ENCODE results near the gene OSM.

Gene OSM

GRCh38 chr22:30297276-30297990 is 30.8 kb upstream of the OSM start:
- no peak for DNase-seq

GRCh38 chr22:30296833-30297232 is 30.2 kb upstream of the OSM start:
- no peak for DNase-seq

DNA sequence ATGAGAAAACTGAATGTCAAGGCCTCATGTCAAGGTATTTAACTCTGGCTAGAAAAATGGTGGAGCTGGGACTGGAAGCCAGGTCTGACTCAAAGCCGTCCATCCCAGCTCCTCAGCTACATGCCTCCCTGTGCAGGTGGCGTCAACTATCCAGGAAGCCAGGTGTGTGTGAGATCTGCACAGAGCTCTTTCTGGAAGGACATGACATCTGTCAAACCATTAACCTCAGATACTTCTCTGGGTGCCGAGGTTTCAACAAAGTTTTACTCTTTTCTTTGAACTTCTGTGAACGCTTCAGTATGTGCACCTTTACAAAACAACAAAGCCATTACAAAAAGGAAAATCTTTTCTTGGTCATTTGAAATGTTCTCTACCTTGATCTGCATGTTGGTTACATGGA is 29.7 kb upstream of the OSM start:
- DNase-seq, result no peak

DNA sequence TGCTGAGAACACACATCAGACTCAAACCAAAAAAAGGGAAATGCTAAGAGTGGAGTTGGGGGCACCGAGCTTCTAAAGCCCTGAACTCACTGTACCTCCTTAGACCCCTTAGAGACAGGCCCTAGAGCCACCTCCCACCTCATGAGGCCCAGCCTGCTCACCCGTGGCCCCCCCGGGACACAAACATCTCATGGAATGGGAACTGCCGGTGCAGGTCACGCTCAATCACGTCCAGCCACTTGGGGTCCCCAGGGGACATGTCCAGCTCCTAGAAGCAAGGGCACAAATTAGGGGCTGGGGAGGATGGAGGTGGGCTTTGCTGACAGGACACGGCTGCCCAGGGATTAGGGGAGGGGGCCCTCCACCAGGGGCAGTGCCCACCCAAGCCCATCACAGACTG is 28.9 kb upstream of the OSM start:
- no peak for DNase-seq

GRCh38 chr22:30294830-30295229 is 28.2 kb upstream of the OSM start:
- DNase-seq, result no peak

DNA sequence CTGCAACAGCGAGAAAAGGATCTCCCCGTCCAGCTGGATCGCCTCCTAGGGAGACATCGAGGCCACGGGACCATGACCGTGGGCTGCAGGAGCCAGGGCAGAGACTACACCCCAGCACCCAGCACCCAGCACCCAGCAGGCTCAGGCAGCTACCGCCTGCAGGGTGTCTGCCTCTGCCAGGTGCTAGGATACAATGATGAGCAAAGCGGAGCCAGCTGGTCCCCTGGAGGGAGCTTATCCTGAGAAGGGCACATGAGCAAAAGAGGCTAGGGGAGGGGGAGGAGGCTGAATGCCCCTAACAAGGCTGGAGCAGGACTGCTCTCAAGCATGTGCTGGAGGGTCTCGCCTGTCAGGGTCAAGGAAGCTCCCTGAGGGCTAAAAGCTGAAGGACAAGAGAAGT is 27.4 kb upstream of the OSM start:
- DNase-seq, result no peak

DNA sequence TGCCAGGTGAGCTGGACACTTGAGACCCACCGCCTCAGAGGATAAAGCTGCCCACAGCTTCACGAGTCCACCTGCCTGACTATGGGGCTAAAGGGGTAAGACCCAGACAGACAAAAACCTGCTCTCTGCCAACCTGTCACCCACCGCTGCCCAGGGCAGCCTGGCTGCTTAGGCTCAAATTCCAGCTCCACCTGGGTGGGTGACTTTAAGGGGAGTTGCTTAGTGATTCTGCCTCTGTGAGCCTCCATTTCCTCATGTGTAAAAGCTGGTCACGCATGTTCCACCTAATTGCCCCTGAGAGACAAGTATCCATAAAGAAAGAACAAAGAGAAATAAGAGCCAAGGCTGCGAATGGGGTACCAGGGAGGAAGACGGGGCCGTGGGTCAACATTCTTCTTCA is 26.4 kb upstream of the OSM start:
- no peak for DNase-seq

DNA sequence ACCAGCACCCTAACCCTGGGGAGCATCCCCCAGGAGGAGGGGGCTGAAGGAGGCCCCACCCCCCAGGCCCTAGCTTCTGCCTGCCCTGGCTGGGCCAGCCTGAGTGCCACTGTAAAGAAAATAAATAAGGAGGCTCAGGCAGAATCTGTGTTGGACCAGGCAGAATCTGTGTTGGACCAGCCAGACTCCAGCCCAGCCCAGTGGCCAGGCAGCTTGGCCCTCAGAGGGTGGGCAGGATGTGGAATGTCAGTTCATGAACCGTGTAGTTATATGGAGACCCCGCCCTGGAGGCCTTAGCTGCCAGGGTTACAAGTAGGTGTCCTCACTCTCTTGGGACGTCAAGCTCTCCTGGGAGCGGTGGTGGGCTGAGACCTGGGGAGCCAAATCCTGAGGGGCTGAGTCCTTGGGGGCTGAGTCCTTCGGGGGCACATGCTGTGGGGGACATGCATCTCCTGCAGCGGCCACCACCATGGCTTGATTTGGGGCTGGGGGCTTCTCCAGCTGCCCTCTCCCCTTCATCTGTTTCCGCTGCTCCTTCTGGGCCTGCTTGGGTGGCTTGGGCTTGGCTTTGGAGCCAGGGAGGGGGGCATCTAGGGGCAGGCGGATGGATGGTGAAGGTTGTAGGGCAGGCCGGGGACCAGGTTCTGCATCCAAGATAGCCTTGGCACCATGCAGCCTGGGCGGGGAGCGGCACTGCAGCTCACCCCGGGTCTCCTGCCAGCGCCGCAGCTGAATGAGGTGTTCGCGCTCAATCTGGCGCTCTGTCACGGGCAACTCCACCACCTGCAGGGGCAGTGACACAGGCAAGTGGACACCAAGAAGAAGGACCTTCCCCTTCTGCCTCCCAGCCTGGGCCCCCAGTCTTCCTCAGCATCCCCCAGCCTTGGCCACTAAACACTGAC is 25.7 kb upstream of the OSM start:
- DNase-seq, result no peak

GRCh38 chr22:30291058-30291892 is 24.6 kb upstream of the OSM start:
- DNase-seq, result no peak

- DNase-seq, result no peak
Observed at GRCh38 chr22:30290342-30291057, 23.8 kb upstream of the OSM start.

GRCh38 chr22:30289980-30290313 is 23.3 kb upstream of the OSM start:
- DNase-seq, result no peak

GRCh38 chr22:30289141-30289979 is 22.7 kb upstream of the OSM start, which contains the start of gene CASTOR1:
Gene CASTOR1, minus strand, starts transcription at chr22:30289505. Its CDS starts 8 bp downstream, at chr22:30289497.
- peak; percentile 96 for DNase-seq

DNA sequence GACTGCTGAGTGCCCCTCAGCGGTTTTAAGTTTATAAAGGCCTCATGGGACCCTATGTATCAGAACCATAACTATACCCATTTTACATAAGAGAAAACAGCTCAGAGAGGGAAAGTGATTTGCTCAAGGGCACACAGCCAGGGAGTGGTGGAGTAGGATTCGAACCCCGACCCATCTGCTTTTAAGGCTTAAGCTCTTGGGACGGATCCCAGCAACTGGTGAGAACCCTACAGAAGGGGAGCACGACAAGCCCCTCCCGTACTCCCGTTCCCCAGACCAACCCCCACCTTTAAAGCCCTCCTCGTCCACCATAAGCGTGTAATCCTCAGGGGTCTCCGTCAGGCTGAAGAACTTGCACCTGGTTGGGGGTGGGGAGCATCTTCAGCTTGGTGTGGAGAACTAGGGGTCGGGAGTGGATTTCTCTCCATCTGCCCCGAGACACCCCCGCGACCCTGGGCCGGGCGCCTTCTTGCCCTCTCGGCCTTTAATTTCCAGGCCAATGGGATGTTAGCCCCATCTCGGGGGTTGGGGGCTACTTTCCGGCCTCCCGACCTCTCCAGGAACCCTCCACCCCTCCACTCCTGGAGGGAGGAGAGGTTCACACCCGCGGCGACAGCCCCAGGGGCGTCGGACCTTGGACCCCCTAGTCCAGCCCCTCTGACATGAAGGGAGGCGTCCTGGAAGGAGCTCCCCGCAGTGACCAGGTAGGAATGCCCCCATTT is 21.9 kb upstream of the OSM start:
- DNase-seq, result no peak

- DNase-seq, result peak; percentile 95
Observed at GRCh38 chr22:30287648-30288418, 21.2 kb upstream of the OSM start.

DNA sequence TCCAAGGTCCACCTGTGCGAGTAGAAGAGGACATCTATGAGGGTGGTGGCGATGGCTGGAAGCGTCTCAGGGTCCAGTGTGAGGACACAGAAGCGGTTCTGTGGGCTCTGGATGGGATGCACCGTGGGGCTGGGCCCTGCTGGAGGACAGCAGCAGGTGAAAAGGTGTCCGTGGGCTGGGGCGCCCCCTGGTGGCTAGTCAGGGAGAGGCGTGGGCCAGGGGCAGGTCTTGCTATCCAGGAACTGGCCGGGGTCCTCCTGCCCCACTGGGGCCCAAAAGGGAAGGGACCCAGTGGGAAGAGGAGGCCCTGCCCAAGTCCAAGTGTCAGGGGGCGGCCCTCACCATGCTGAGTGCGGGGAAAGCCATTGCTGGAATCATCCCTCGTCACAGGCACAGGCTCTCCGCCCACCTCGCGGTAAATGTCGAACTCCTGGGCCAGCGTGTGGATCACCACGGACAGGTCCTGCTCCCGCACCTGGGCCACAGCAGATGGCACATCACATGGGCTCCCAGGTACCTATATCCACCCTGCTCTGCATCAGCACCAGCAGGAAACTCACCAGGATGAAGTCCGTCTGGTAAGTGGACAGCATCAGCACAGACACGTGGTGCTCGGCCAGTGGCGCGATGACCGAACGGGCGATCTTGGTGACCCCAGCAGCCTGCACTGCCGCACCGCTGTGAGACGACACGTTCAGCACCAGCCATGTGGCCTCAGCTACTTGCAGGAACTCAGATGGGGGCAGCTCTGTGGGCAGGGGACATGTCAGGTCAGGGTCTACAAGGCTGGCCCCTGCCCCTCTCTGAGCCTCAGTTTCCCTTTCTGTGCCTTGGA is 20.4 kb upstream of the OSM start:
- peak; percentile 95 for DNase-seq

GRCh38 chr22:30286331-30286730 is 19.7 kb upstream of the OSM start:
- no peak for DNase-seq

- no peak for DNase-seq
Observed at GRCh38 chr22:30285846-30286200, 19.2 kb upstream of the OSM start.

DNA sequence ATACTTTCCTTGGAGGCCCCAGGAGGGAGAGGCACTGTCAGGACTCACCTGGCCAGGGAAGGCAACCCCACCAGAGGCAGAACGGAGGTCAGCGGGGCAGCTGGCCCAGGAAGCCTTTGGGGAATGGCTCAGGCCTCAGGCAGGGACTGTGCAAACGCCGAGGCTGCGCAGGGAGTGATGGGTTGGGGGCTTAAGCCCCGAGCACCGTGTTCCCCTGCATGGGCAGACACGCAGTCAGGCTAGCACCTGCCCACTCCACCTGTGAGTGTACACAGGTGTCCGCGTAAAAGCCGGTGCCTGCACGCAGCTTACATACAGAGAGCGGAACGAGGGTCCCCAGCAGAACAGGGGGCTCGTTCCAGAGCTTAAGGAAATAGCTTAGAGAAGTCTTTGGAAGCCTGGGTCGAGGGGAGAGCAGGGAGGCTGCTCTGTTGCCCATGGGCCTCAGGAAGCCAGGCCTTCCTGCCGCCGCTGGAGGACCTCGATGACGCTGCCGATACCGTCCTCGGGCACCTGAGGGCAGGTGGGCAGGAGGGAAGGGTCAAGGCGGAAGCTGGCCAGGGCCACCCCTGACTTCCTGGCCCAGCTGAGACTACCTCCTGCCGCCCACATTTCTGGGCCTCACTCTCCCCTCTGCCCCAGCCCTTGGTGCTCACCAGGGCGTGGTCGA is 18.7 kb upstream of the OSM start:
- DNase-seq, result no peak

DNA sequence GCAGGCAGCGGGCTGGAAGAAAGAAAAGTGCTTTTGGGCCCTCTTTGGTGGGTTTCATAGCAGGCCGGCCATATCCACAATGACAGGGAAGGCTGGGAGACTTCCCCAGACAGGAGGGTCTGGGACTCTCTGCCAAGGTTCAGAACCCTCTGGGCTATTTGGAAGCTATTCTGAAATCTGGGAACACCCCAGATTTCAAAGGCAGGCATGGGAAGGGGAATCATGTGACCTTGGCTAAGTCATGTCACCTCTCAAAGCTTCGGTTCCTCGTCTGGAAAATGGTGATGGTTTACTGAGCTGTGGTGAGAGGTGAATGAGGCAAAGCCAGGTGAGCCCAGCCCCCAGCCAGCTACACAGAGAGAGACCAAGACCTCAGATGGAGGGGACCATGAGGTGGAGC is 18.0 kb upstream of the OSM start:
- no peak for DNase-seq

All from stimulated activated CD8-positive, alpha-beta memory T cell treated with anti-CD3 and anti-CD28 coated beads, Interleukin-4, amount 100 ng/mL, for 48 hours (primary cell).